HL-60 (cell line): ENCODE results near the gene RPS4Y2.

Experiments used
- DNase-seq, 2 experiments: peaks; one replicate each; pipeline ENCODE4 v3.0.0-alpha.2; 2010 to 2020; ENCODE audit warnings: low read depth in 1 of 2, low spot score in 1 of 2
- H3K27ac ChIP-seq: fragments of 250-450 bp; sonication (Bioruptor Pico); replicated peaks from 2 replicates; pipeline ENCODE4 v1.5.1; 2020; ENCODE audit warnings: mild to moderate bottlenecking, moderate library complexity
- H3K27me3 ChIP-seq: fragments of 250-450 bp; sonication (Bioruptor Pico); 2 replicates; pipeline ENCODE4 v1.5.1; 2021; ENCODE audit warnings: mild to moderate bottlenecking, moderate library complexity; ENCODE audit not compliant: insufficient read depth, poor library complexity, severe bottlenecking
- H3K4me3 ChIP-seq: replicated peaks from 2 replicates; pipeline ENCODE4 v1.5.1; 2011; ENCODE audit warnings: mild to moderate bottlenecking, control low read depth, low read length; ENCODE audit not compliant: insufficient read depth
- CTCF ChIP-seq: IDR thresholded peaks from one replicate; pipeline ENCODE4 v1.5.1; 2011; ENCODE audit warnings: low read length, control low read depth, inconsistent platforms; ENCODE audit not compliant: insufficient read depth
- GABPA ChIP-seq: IDR thresholded peaks from 2 replicates; pipeline ENCODE4 v1.6.1; 2012; ENCODE audit warnings: low read depth
- POLR2AphosphoS5 ChIP-seq: IDR thresholded peaks from 2 replicates; pipeline ENCODE4 v1.6.1; 2012; ENCODE audit warnings: low read depth
- REST ChIP-seq: IDR thresholded peaks from 2 replicates; pipeline ENCODE4 v1.6.1; 2012; ENCODE audit warnings: low read depth; ENCODE audit not compliant: insufficient replicate concordance
- SPI1 ChIP-seq: IDR thresholded peaks from 2 replicates; pipeline ENCODE4 v1.6.1; 2012; ENCODE audit warnings: low read depth, mild to moderate bottlenecking, borderline replicate concordance

The RPS4Y2 gene

GRCh38 chrY:20798351-20799049, 42.6 kb downstream of the RPS4Y2 start:
- DNase-seq = no peak
- TF ChIP-seq GABPA = no peak
- TF ChIP-seq REST = no peak
- TF ChIP-seq SPI1 = no peak
- TF ChIP-seq POLR2AphosphoS5 = no peak
- no peak for TF ChIP-seq CTCF
- H3K27ac ChIP-seq = no peak overlapping the region
- no peaks in the 10 kb centered on the region for H3K27me3 ChIP-seq
- H3K4me3 ChIP-seq = no peak overlapping the region

DNA sequence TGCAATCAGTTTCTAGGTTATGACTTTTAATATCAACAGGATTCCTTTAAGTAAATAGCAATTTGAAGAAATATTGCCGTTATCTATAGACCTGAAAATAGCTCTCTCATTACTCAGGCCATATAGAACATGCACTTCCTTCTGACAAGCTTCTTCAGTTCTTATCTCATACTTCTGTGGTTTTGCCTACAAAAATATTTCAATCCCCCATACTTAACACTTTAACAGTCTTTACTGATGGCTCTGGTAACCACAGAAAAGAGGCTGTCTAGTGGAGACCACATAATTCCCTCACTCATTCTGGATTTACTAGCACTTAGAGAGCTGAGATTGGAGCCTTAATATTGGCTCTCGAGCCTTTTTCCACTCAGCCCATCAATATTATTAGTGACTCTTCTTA, 46.8 kb downstream of the RPS4Y2 start:
- TF ChIP-seq SPI1 = no peak
- no peak for TF ChIP-seq CTCF
- TF ChIP-seq POLR2AphosphoS5 = no peak
- no peak for TF ChIP-seq GABPA
- TF ChIP-seq REST = no peak
- no peak for DNase-seq
- Histone ChIP-seq H3K4me3 (no peak overlapping the region), H3K27ac (no peak overlapping the region), H3K27me3 (no peaks in the 10 kb centered on the region)

- DNase-seq = no peak
- no peak for TF ChIP-seq GABPA
- TF ChIP-seq POLR2AphosphoS5 = no peak
- no peak for TF ChIP-seq REST
- TF ChIP-seq CTCF = no peak
- no peak for TF ChIP-seq SPI1
- Histone ChIP-seq H3K4me3 (no peak overlapping the region), H3K27ac (no peak overlapping the region), H3K27me3 (no peaks in the 10 kb centered on the region)
Measured at GRCh38 chrY:20806243-20806642, 50.3 kb downstream of the RPS4Y2 start.
